B cell (primary cell): Measurements from ENCODE around the gene NCOA5. TPM values are rescaled to one million over a fixed set of nuclear protein-coding genes. Genes with fewer than 3 reads are reported as not detected.

Source experiments
- ATAC-seq: fragments of 200-7000 bp; cut with Tn5 transposase; one replicate; pipeline ENCODE4 v1.10.0; 2021; ENCODE audit warnings: low read depth, mild to moderate bottlenecking, moderate number of reproducible peaks, moderate library complexity
- CTCF ChIA-PET: fragments of 350-600 bp; sonication (Branson Sonifier 250); formaldehyde crosslinking; loops from one replicate; lab custom pipeline; 2021; ENCODE audit warnings: antibody characterized with exemption, inconsistent platforms; lab: Charles Lee
- POLR2A ChIA-PET: fragments of 350-600 bp; sonication (Branson Sonifier 250); formaldehyde crosslinking; loops from one replicate; lab custom pipeline; 2021; ENCODE audit warnings: antibody characterized with exemption; lab: Charles Lee
- DNase-seq: peaks from one replicate; pipeline ENCODE4 v3.0.0; 2013
- H2AFZ ChIP-seq: 2 replicates; pipeline ENCODE4 v1.6.1; 2012; ENCODE audit warnings: mild to moderate bottlenecking, low read depth, low read length; ENCODE audit not compliant: insufficient read depth, poor library complexity, severe bottlenecking
- H3K27ac ChIP-seq, 2 donors: 1 replicate in 1 of 2; 2 replicates in 1 of 2; pipeline ENCODE4 v1.5.1; 2012 to 2013; ENCODE audit warnings: low read length in 2 of 2, mild to moderate bottlenecking in 2 of 2, moderate library complexity in 1 of 2
- H3K27me3 ChIP-seq, 4 experiments: fragments of 200-600 bp in 1 of 4; sonication (generic) in 1 of 4; replicated peaks in 1 of 4; 1 replicate in 2 of 4; 2 replicates in 2 of 4; pipeline versions ENCODE4 v1.6.1 to v1.7.0; 2013 to 2016; ENCODE audit warnings: low read length in 3 of 4, mild to moderate bottlenecking in 2 of 4, mixed read lengths in 1 of 4, moderate library complexity in 1 of 4; ENCODE audit not compliant: insufficient read depth in 4 of 4, control insufficient read depth in 3 of 4; ENCODE audit errors: control extremely low read depth in 1 of 4
- H3K36me3 ChIP-seq, 2 experiments: replicated peaks in 1 of 2; 1 replicate in 1 of 2; 2 replicates in 1 of 2; pipeline versions ENCODE4 v1.6.1 to v1.7.1; 2013; ENCODE audit warnings: low read length in 1 of 2; ENCODE audit not compliant: insufficient read depth in 2 of 2, control insufficient read depth in 1 of 2; ENCODE audit errors: control extremely low read depth in 1 of 2, extremely low read depth in 1 of 2
- H3K4me1 ChIP-seq, 2 donors: fragments of 200-600 bp in 1 of 2; sonication (generic) in 1 of 2; 1 replicate in 1 of 2; 2 replicates in 1 of 2; pipeline versions ENCODE4 v1.5.1 to v1.6.1; 2013 to 2017; ENCODE audit warnings: low read length in 2 of 2; ENCODE audit not compliant: control insufficient read depth in 2 of 2, insufficient read depth in 2 of 2
- H3K4me2 ChIP-seq: replicated peaks from 2 replicates; pipeline ENCODE3; 2012; ENCODE audit warnings: mild to moderate bottlenecking, low read depth, low read length; ENCODE audit not compliant: poor library complexity, severe bottlenecking
- H3K4me3 ChIP-seq, 5 experiments: fragments of 200-600 bp in 1 of 5; sonication (generic) in 1 of 5; 1 replicate in 3 of 5; 2 replicates in 2 of 5; pipeline versions ENCODE4 v1.5.1 to v1.7.0; 2011 to 2016; ENCODE audit warnings: low read length in 4 of 5, mild to moderate bottlenecking in 4 of 5, low read depth in 2 of 5, control low read depth in 1 of 5, moderate library complexity in 1 of 5; ENCODE audit not compliant: insufficient read depth in 1 of 5; ENCODE audit errors: control extremely low read depth in 1 of 5, extremely low read depth in 1 of 5
- H3K79me2 ChIP-seq: fragments of 200-600 bp; sonication (generic); one replicate; pipeline ENCODE4 v1.6.0; 2016; ENCODE audit warnings: low read length; ENCODE audit not compliant: control insufficient read depth, insufficient read depth
- H3K9ac ChIP-seq: fragments of 200-600 bp; sonication (generic); 2 replicates; pipeline ENCODE4 v1.6.1; 2017; ENCODE audit warnings: mild to moderate bottlenecking, low read length, moderate library complexity
- H3K9me3 ChIP-seq, 3 donors: one replicate each; pipeline versions ENCODE4 v1.6.1 to v1.7.1; 2013; ENCODE audit warnings: low read length in 2 of 3; ENCODE audit not compliant: control insufficient read depth in 2 of 3, insufficient read depth in 1 of 3; ENCODE audit errors: control extremely low read depth in 1 of 3
- H4K20me1 ChIP-seq: 2 replicates; pipeline ENCODE4 v1.6.0; 2012; ENCODE audit warnings: mild to moderate bottlenecking, low read length; ENCODE audit not compliant: insufficient read depth, control insufficient read depth, poor library complexity, severe bottlenecking
- H3K27ac Mint-ChIP-seq: one replicate; pipeline ENCODE4 v1.8.0; 2021; ENCODE audit warnings: mixed read lengths
- H3K27me3 Mint-ChIP-seq: one replicate; pipeline ENCODE4 v1.8.0; 2021; ENCODE audit warnings: mixed read lengths
- H3K4me1 Mint-ChIP-seq: one replicate; pipeline ENCODE4 v1.8.0; 2021; ENCODE audit warnings: mixed read lengths
- H3K4me3 Mint-ChIP-seq: one replicate; pipeline ENCODE4 v1.8.0; 2021; ENCODE audit warnings: mixed read lengths
- H3K9me3 Mint-ChIP-seq: one replicate; pipeline ENCODE4 v1.8.0; 2022; ENCODE audit warnings: mixed read lengths; ENCODE audit not compliant: insufficient read depth
- EZH2 ChIP-seq: IDR thresholded peaks from 2 replicates; pipeline ENCODE4 v1.6.1; 2012; ENCODE audit warnings: borderline replicate concordance, low read depth, mild to moderate bottlenecking, moderate library complexity, low read length; ENCODE audit not compliant: insufficient read depth, poor library complexity, severe bottlenecking
- WGBS: methylation state at CpG from one replicate; pipeline ENCODE4 v1.1.5; 2013; ENCODE audit warnings: missing lambda C conversion rate; ENCODE audit not compliant: insufficient coverage; 5-methylcytosine and 5-hydroxymethylcytosine counted together
- intact Hi-C: fragments of 100-400 bp; cut with micrococcal nuclease; formaldehyde crosslinking; loops from one replicate; pipeline ENCODE4 v1.10.0; 2022
- polyA plus RNA-seq: library from polyadenylated mRNA; depleted of rRNA; stranded (reverse); fragments of >200 nt; gene quantifications from 2 replicates; pipeline ENCODE4 v1.2.3, GENCODE V29; 2012
- total RNA-seq, 2 donors: library from RNA; stranded (reverse); fragments of 120-200 nt in 1 of 2; gene quantifications; 1 replicate in 1 of 2; 2 replicates in 1 of 2; pipeline versions ENCODE4 v1.2.3 to v1.2.4, GENCODE V29; 2013 to 2022
- TF ChIP-seq, protein P1 (sequence below): fragments of 200-600 bp; IDR thresholded peaks from one replicate; pipeline ENCODE4 v1.8.0; 2022; ENCODE audit warnings: antibody characterized with exemption, mild to moderate bottlenecking

NCOA5 gene
- total and polyA plus RNA-seq, 2 donors (not counting 1 experiment from before 2014, with no cell fraction given): 26.0 to 41.6 TPM

GRCh38 chr20:46073024-46073423, 16.7 kb downstream of the NCOA5 start:
- H3K36me3 ChIP-seq: peaks cover 10 to 70% of the 10 kb centered on the region in 2 experiments
- Mint-ChIP-seq H3K27ac (no peak overlapping the region), H3K4me1 (peaks cover 2% of the 10 kb centered on the region), H3K4me3 (no peak overlapping the region), H3K9me3 (no peaks in the 10 kb centered on the region), H3K27me3 (no peaks in the 10 kb centered on the region)
- peaks cover 84% of the 10 kb centered on the region for H4K20me1 ChIP-seq
- H3K4me3 ChIP-seq: no peak overlapping the region
- no peak for ATAC-seq
- H3K9ac ChIP-seq: no peak overlapping the region
- ChIA-PET POLR2A (no interaction called here), CTCF (no interaction called here)
- H3K4me1 ChIP-seq: no peaks in the 10 kb centered on the region
- TF ChIP-seq, protein P1, sequence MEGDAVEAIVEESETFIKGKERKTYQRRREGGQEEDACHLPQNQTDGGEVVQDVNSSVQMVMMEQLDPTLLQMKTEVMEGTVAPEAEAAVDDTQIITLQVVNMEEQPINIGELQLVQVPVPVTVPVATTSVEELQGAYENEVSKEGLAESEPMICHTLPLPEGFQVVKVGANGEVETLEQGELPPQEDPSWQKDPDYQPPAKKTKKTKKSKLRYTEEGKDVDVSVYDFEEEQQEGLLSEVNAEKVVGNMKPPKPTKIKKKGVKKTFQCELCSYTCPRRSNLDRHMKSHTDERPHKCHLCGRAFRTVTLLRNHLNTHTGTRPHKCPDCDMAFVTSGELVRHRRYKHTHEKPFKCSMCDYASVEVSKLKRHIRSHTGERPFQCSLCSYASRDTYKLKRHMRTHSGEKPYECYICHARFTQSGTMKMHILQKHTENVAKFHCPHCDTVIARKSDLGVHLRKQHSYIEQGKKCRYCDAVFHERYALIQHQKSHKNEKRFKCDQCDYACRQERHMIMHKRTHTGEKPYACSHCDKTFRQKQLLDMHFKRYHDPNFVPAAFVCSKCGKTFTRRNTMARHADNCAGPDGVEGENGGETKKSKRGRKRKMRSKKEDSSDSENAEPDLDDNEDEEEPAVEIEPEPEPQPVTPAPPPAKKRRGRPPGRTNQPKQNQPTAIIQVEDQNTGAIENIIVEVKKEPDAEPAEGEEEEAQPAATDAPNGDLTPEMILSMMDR: no peak
- no peak for TF ChIP-seq EZH2
- H3K27me3 ChIP-seq: no peaks in the 10 kb centered on the region
- no peak for DNase-seq
- no peaks in the 10 kb centered on the region for H3K9me3 ChIP-seq
- H3K4me2 ChIP-seq: no peak overlapping the region
- peaks cover 25% of the 10 kb centered on the region for H3K79me2 ChIP-seq
- 90% methylated on average over 2 of the region's 4 CpGs for WGBS
- intact Hi-C loops: no loop called here
- H2AFZ ChIP-seq: no peak overlapping the region
- no peak overlapping the region for H3K27ac ChIP-seq

GRCh38 chr20:46071573-46071972, 18.2 kb downstream of the NCOA5 start:
- Histone ChIP-seq H3K4me2 (no peak overlapping the region), H3K4me3 (no peak overlapping the region), H3K4me1 (no peaks in the 10 kb centered on the region), H3K27me3 (no peaks in the 10 kb centered on the region), H4K20me1 (peaks cover 77% of the 10 kb centered on the region), H2AFZ (no peak overlapping the region), H3K36me3 (peaks cover 13 to 71% of the 10 kb centered on the region in 2 experiments), H3K27ac (no peak overlapping the region), H3K9me3 (no peaks in the 10 kb centered on the region), H3K79me2 (peaks cover 18% of the 10 kb centered on the region), H3K9ac (no peak overlapping the region)
- no peaks in the 10 kb centered on the region for H3K27me3 Mint-ChIP-seq
- H3K27ac Mint-ChIP-seq: no peak overlapping the region
- 98% methylated on average over 3 of the region's 3 CpGs for WGBS
- intact Hi-C loops: no loop called here
- POLR2A ChIA-PET: no interaction called here
- H3K9me3 Mint-ChIP-seq: no peaks in the 10 kb centered on the region
- no peak for ATAC-seq
- H3K4me1 Mint-ChIP-seq: peaks cover 2% of the 10 kb centered on the region
- no peak overlapping the region for H3K4me3 Mint-ChIP-seq
- CTCF ChIA-PET: no interaction called here
- DNase-seq: no peak
- TF ChIP-seq, protein P1: no peak
- no peak for TF ChIP-seq EZH2
